Measurements from ENCODE around the gene MYO5C. TPM values are rescaled to one million over a fixed set of nuclear protein-coding genes. Genes with fewer than 3 reads are reported as not detected.
A peak's percentile ranks its signal among the peaks of the same experiment; 100 is the strongest.
"Not testable (repeated sequence)": the region's sequence is repeated elsewhere in the genome, so short reads cannot be mapped to it uniquely, and the experiment has no call there.

The MYO5C gene
- total RNA-seq, 2 experiments from 2014 or later, result 1.6 to 1.9 TPM

DNA sequence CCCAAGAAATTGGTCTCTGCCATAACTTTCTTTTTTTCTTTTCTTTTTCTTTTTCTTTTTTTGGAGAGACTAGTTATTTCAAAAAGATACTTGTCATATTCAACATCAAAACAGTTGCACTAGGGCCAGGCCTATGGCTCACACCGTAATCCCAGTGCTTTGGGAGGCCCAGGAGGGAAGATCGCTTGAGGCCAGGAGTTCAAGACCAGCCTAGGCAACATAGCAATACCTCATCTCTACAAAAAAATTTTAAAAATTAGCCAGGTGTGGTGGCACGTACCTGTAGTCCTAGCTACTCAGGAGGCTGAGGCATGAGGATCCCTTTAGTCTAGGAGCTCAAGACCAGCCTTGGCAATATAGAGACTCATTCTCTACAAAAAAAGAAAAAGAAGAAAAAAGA lies 55.4 kb downstream of the MYO5C start:
- H3K4me1 Mint-ChIP-seq, result peaks cover 13% of the 10 kb centered on the region
- no peak overlapping the region for H3K4me3 Mint-ChIP-seq
- ATAC-seq (ENCODE audit: low read depth) (no peak), DNase-seq (no peak)
- no peak overlapping the region for H3K27ac Mint-ChIP-seq
- H3K9me3 Mint-ChIP-seq, result peaks cover 1% of the 10 kb centered on the region
- peaks cover 4% of the 10 kb centered on the region for H3K36me3 Mint-ChIP-seq
- POLR2A ChIA-PET, result interaction anchor here (0.7 to 1.5 kb wide), 3 partner anchors 13 to 269 kb away, joined by 3 to 4 read pairs (median 3); partner anchors contain the start of gene LEO1
- H3K27me3 Mint-ChIP-seq, result no peaks in the 10 kb centered on the region

GRCh38 chr15:52238989-52239525 lies 56.5 kb downstream of the MYO5C start:
- not testable (repeated sequence) for H3K9me3 Mint-ChIP-seq; H3K27ac Mint-ChIP-seq; ATAC-seq (ENCODE audit: low read depth); H3K4me3 Mint-ChIP-seq; DNase-seq; H3K36me3 Mint-ChIP-seq; H3K27me3 Mint-ChIP-seq
- POLR2A ChIA-PET, result interaction anchor here (1.5 kb wide), 1 partner anchor 268 kb away, joined by 3 read pairs; the partner anchor contains the start of gene LEO1
- peaks cover 22% of the 10 kb centered on the region for H3K4me1 Mint-ChIP-seq

GRCh38 chr15:52238149-52238548 lies 57.5 kb downstream of the MYO5C start:
- ATAC-seq (ENCODE audit: low read depth) (no peak), DNase-seq (no peak)
- H3K4me1 Mint-ChIP-seq, result peaks cover 29% of the 10 kb centered on the region
- no peaks in the 10 kb centered on the region for H3K27me3 Mint-ChIP-seq
- peaks cover 1% of the 10 kb centered on the region for H3K9me3 Mint-ChIP-seq
- POLR2A ChIA-PET, result no interaction called here
- no peak overlapping the region for H3K4me3 Mint-ChIP-seq
- peaks cover 4% of the 10 kb centered on the region for H3K36me3 Mint-ChIP-seq
- no peak overlapping the region for H3K27ac Mint-ChIP-seq

DNA sequence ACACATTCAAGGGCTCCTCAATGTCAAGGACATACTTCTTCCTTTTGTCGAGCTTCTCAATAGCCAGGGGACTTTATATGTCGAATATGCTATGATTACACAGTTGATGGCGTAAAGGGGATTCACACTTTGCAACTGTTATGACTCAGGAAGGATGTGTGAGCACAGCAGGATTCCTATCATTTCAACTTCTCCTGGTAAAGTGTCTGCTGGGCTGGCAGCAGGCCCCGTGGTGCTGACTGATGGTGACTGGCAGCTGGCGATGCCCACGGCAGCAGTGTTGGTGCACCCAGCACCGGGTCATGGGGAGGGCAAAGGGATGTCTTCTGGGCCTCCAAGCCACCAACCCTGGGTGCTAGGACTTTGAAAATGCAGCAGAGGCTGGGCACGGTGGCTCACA lies 59.6 kb downstream of the MYO5C start:
- H3K27me3 Mint-ChIP-seq, result no peaks in the 10 kb centered on the region
- no peak for DNase-seq
- H3K4me1 Mint-ChIP-seq, result peaks cover 22% of the 10 kb centered on the region
- H3K36me3 Mint-ChIP-seq, result peaks cover 1% of the 10 kb centered on the region
- ATAC-seq (ENCODE audit: low read depth), result no peak
- POLR2A ChIA-PET, result no interaction called here
- no peak overlapping the region for H3K27ac Mint-ChIP-seq
- no peak overlapping the region for H3K4me3 Mint-ChIP-seq
- H3K9me3 Mint-ChIP-seq, result peaks cover 1% of the 10 kb centered on the region

- Mint-ChIP-seq H3K36me3 (no peaks in the 10 kb centered on the region), H3K27ac (peak overlapping the region; percentile 88), H3K9me3 (no peaks in the 10 kb centered on the region), H3K4me1 (peaks cover 19% of the 10 kb centered on the region), H3K27me3 (no peaks in the 10 kb centered on the region), H3K4me3 (peak overlapping the region; percentile 61)
- no peak for DNase-seq
- POLR2A ChIA-PET, result interaction anchor here (1.6 kb wide), 1 partner anchor 263 kb away, joined by 3 read pairs; the partner anchor contains the start of gene LEO1
- peak; percentile 72 for ATAC-seq (ENCODE audit: low read depth)
Measured at GRCh38 chr15:52234596-52235541, 60.7 kb downstream of the MYO5C start.

DNA sequence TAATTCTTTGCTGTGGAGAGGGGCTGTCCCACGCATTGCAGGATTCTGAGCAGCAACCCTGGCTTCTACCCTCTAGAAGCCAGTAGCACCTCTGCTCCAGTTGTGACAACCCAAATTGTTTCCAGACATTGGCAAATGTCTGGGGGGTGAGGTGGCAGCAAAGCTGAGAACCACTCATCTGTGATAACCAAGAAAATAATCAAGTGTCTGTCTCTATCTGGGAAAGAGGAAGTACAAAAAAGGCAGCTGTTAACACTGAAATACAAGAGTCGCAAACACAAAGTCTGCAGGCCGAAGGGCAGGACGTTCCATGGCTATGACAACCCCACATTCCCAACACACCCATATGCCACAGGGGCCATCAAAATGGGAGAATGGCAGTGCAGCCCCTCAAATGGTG lies 62.2 kb downstream of the MYO5C start:
- DNase-seq (no peak), ATAC-seq (ENCODE audit: low read depth) (no peak)
- POLR2A ChIA-PET, result interaction anchor here (0.6 to 1.6 kb wide), 2 partner anchors 262 to 319 kb away, joined by 3 to 4 read pairs; partner anchors contain the start of gene LEO1

DNA sequence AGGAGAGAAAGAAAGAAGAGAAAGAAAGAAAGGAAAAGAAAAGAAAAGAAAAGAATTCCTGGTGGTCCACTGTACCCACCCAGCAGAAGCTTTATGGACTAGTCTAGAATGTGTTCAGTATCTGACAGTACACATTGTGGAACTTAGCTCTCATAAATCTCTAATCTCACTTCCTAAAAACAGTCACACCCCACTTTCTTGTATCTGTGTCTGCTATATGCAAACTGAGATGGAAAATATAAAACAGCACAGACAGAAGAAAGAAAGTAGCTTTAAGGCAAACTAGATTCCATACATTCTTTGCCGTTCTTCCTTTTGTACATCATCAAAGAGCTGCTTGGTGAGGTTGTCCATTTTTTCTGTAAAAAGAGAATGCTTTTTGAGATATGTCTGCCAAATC lies 63.3 kb downstream of the MYO5C start:
- Mint-ChIP-seq H3K4me3 (no peak overlapping the region), H3K27me3 (no peaks in the 10 kb centered on the region), H3K4me1 (peaks cover 22% of the 10 kb centered on the region), H3K9me3 (no peaks in the 10 kb centered on the region), H3K36me3 (no peaks in the 10 kb centered on the region), H3K27ac (no peak overlapping the region)
- POLR2A ChIA-PET, result no interaction called here
- DNase-seq (no peak), ATAC-seq (ENCODE audit: low read depth) (no peak)

More for the DNA sequence above, 62.2 kb downstream of the MYO5C start:
- H3K9me3 Mint-ChIP-seq, result no peaks in the 10 kb centered on the region
- no peak overlapping the region for H3K4me3 Mint-ChIP-seq
- H3K36me3 Mint-ChIP-seq, result no peaks in the 10 kb centered on the region
- H3K4me1 Mint-ChIP-seq, result peaks cover 19% of the 10 kb centered on the region
- no peaks in the 10 kb centered on the region for H3K27me3 Mint-ChIP-seq
- H3K27ac Mint-ChIP-seq, result no peak overlapping the region

DNA sequence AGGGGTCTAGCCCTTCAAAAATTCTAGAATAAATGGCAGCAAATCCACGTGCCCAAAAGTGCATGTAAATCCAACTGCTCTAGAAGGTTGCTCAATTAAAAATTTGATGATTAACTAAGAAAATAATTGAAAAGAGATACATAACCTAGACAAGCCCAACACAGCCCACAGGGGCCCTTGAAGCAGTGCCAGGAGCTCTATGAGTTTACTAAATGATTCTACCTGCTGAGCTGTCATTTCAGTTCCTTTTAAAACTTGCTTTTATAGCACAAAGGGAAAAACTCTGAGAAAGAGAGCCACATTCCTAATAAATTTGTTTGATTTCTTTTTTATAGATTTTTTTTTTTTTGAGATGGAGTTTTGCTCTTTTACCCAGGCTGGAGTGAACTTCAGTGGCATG lies 65.5 kb downstream of the MYO5C start:
- Mint-ChIP-seq H3K9me3 (no peaks in the 10 kb centered on the region), H3K27me3 (no peaks in the 10 kb centered on the region), H3K4me1 (peaks cover 20% of the 10 kb centered on the region), H3K4me3 (no peak overlapping the region), H3K36me3 (no peaks in the 10 kb centered on the region), H3K27ac (no peak overlapping the region)
- DNase-seq, result no peak
- ATAC-seq (ENCODE audit: low read depth), result no peak
- POLR2A ChIA-PET, result no interaction called here

DNA sequence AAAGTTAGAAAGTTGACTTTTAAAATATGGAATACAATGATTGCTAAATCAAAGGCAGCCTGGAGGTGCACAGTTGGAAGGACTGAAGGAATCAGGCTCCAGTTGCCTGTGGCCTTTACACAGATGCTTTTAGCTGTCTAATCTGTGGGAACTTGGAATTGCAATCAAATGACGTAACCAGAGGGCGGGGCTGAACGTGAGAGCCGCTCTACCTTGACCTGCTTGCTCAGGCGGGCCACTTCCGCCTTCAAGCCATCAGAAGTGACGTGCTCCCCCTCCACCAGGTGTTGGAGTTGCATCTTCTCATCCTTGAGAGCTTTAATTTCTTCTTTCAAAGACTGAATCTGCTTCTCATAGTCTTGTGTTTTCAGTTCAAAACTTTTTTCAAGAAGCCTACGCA lies 66.7 kb downstream of the MYO5C start:
- no peaks in the 10 kb centered on the region for H3K27me3 Mint-ChIP-seq
- ATAC-seq (ENCODE audit: low read depth) (no peak), DNase-seq (no peak)
- POLR2A ChIA-PET, result no interaction called here
- H3K36me3 Mint-ChIP-seq, result no peaks in the 10 kb centered on the region
- H3K9me3 Mint-ChIP-seq, result no peaks in the 10 kb centered on the region
- H3K4me1 Mint-ChIP-seq, result peaks cover 13% of the 10 kb centered on the region
- H3K4me3 Mint-ChIP-seq, result no peak overlapping the region
- no peak overlapping the region for H3K27ac Mint-ChIP-seq

GRCh38 chr15:52227456-52227855 lies 68.1 kb downstream of the MYO5C start:
- no peaks in the 10 kb centered on the region for H3K36me3 Mint-ChIP-seq
- no peak for DNase-seq
- peak; percentile 97 for ATAC-seq (ENCODE audit: low read depth)
- no peak overlapping the region for H3K4me3 Mint-ChIP-seq
- peaks cover 10% of the 10 kb centered on the region for H3K4me1 Mint-ChIP-seq
- no peak overlapping the region for H3K27ac Mint-ChIP-seq
- no peaks in the 10 kb centered on the region for H3K27me3 Mint-ChIP-seq
- POLR2A ChIA-PET, result interaction anchor here (0.6 to 2.1 kb wide), 4 partner anchors 13 to 145 kb away, joined by 3 to 7 read pairs (median 4); no protein-coding TSS in a partner anchor
- no peaks in the 10 kb centered on the region for H3K9me3 Mint-ChIP-seq

DNA sequence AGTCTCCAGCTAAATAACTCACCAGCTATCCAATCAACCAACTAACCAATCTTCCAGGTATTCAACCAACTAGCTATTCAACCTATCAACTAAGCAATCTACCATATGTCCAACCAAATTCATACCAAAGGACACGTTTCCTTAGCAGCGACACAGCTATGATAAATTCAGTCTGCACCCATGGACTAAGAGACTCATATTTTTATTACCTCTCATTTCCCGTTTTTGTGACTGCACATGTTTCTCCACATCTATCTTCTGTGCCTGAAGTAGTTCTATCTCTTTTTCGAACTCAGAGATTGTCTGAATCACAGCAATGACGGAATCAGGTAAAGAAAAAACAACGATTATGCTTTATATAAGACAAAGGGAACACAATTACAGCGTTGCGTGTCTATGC lies 70.4 kb downstream of the MYO5C start:
- ATAC-seq (ENCODE audit: low read depth) (no peak), DNase-seq (no peak)
- H3K9me3 Mint-ChIP-seq, result no peaks in the 10 kb centered on the region
- H3K36me3 Mint-ChIP-seq, result no peaks in the 10 kb centered on the region
- POLR2A ChIA-PET, result no interaction called here
- H3K4me1 Mint-ChIP-seq, result peaks cover 24% of the 10 kb centered on the region
- no peaks in the 10 kb centered on the region for H3K27me3 Mint-ChIP-seq
- no peak overlapping the region for H3K4me3 Mint-ChIP-seq
- no peak overlapping the region for H3K27ac Mint-ChIP-seq

- H3K27ac Mint-ChIP-seq, result no peak overlapping the region
- H3K36me3 Mint-ChIP-seq, result no peaks in the 10 kb centered on the region
- peaks cover 24% of the 10 kb centered on the region for H3K4me1 Mint-ChIP-seq
- POLR2A ChIA-PET, result no interaction called here
- H3K9me3 Mint-ChIP-seq, result no peaks in the 10 kb centered on the region
- no peak for ATAC-seq (ENCODE audit: low read depth)
- DNase-seq, result no peak
- H3K4me3 Mint-ChIP-seq, result no peak overlapping the region
- H3K27me3 Mint-ChIP-seq, result no peaks in the 10 kb centered on the region
Measured at GRCh38 chr15:52224211-52224610, 71.4 kb downstream of the MYO5C start.

DNA sequence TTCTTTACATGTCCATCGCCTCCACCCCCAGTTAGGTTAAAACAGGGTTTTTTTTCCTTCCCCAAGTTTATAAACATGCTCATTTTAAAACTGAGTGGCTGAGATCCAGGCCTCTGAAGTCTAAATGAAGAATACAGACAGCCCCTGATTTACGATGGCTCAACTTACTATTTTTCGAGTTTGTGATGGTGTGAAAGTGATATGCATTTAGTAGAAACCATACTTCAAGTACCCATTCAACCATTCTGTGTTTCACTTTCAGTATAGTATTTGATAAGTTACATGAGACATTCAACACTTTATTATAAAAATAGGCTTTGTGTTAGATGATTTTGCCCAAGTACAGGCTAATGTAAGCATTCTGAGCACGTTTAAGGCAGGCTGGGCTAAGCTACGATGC lies 73.9 kb downstream of the MYO5C start:
- peak overlapping the region; percentile 92 for H3K27ac Mint-ChIP-seq
- DNase-seq (no peak), ATAC-seq (ENCODE audit: low read depth) (no peak)
- H3K27me3 Mint-ChIP-seq, result no peaks in the 10 kb centered on the region
- H3K4me1 Mint-ChIP-seq, result peaks cover 21% of the 10 kb centered on the region
- POLR2A ChIA-PET, result interaction anchor here (1.5 kb wide), 1 partner anchor 42 kb away, joined by 23 read pairs; no protein-coding TSS in a partner anchor
- no peaks in the 10 kb centered on the region for H3K9me3 Mint-ChIP-seq
- peaks cover 1% of the 10 kb centered on the region for H3K36me3 Mint-ChIP-seq
- peak overlapping the region; percentile 83 for H3K4me3 Mint-ChIP-seq

Measured in activated naive CD8-positive, alpha-beta T cell treated with anti-CD3 and anti-CD28 coated beads, Interleukin-2, amount 10 ng/mL, durations not matched to agents 7 days and 5 days (primary cell).